ENCODE measurements around the gene HS3ST4. TPM values are rescaled to one million over a fixed set of nuclear protein-coding genes. Genes with fewer than 3 reads are reported as not detected.

HS3ST4 gene
- total RNA-seq, 1 experiment from 2014 or later = not detected

GRCh38 chr16:25699069-25699468 lies 7.3 kb downstream of the HS3ST4 start:
- Histone ChIP-seq H2AFZ (ENCODE audit: low read depth, low read length, poor library complexity, severe bottlenecking) (no peak overlapping the region), H3K4me3 (replicated peaks in 1 of 2; ENCODE audit: low read depth in 1 of 2, low read length in 2 of 2) (no peak overlapping the region), H3K9me3 (ENCODE audit: control insufficient read depth in 1 of 2, insufficient read depth in 1 of 2, low read depth in 1 of 2, low read length in 2 of 2) (no peaks in the 10 kb centered on the region), H3K4me2 (ENCODE audit: low read length) (no peak overlapping the region), H3K4me1 (ENCODE audit: control insufficient read depth in 1 of 2, insufficient read depth in 2 of 2, low read length in 2 of 2) (no peaks in the 10 kb centered on the region), H3K9me2 (ENCODE audit: insufficient read depth) (no peaks in the 10 kb centered on the region), H3K9ac (ENCODE audit: low read length) (no peak overlapping the region), H3K36me3 (ENCODE audit: control insufficient read depth in 1 of 2, insufficient read depth in 2 of 2, low read length in 2 of 2) (no peaks in the 10 kb centered on the region), H3K27ac (ENCODE audit: low read depth, low read length) (no peak overlapping the region), H4K20me1 (ENCODE audit: insufficient read depth) (no peaks in the 10 kb centered on the region), H3K79me2 (ENCODE audit: insufficient read depth, low read length) (no peaks in the 10 kb centered on the region), H3K27me3 (ENCODE audit: insufficient read depth, low read length) (peaks cover 62% of the 10 kb centered on the region)
- CTCF ChIA-PET = no interaction called here
- intact Hi-C loops (cut with micrococcal nuclease) = no loop called here
- TF ChIP-seq RAD21 (IDR thresholded peaks at IDR 0.05; ENCODE audit: low read depth) = no peak
- no peak for TF ChIP-seq SIN3A (IDR thresholded peaks at IDR 0.05; ENCODE audit: low read depth)
- no peak for TF ChIP-seq POLR2A (IDR thresholded peaks at IDR 0.05; ENCODE audit: borderline replicate concordance, extremely low read depth, insufficient read depth, insufficient read length)
- TF ChIP-seq EZH2phosphoT487 (IDR thresholded peaks at IDR 0.05; ENCODE audit: borderline replicate concordance) = no peak
- DNase-seq (ENCODE audit: low read depth, low spot score) = no peak
- BruUV-seq (replicated peaks) = no TSS peak
- RAD21 ChIA-PET (ENCODE audit: low non-redundant PET in 1 of 2, low total read pairs in 2 of 2, uncharacterized antibody in 2 of 2, unreplicated experiment in 2 of 2) = no interaction called here
- ATAC-seq = no peak
- POLR2A ChIA-PET = no interaction called here

DNA sequence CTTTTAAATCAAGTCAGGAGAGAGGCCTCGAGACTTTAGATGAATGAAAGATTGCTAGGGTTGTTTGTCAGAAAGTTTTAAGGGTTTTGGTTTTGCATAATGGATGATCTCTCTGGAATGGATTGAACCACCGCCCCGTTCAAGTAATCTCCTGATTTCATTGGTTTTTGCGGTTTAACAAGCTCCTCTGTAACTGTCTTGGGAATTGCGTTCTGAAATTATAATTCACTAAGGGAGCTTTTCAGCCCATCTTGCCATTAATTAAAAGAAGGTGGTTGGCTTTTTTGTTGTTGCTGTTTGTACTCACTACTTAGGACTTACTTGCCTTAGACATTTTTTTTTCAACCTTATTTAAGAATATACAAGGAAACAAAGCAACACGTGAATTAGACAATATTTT lies 8.8 kb downstream of the HS3ST4 start:
- ChIA-PET POLR2A (no interaction called here), RAD21 (ENCODE audit: low non-redundant PET in 1 of 2, low total read pairs in 2 of 2, uncharacterized antibody in 2 of 2, unreplicated experiment in 2 of 2) (no interaction called here), CTCF (no interaction called here)
- Histone ChIP-seq H3K4me2 (ENCODE audit: low read length) (no peak overlapping the region), H3K4me1 (ENCODE audit: control insufficient read depth in 1 of 2, insufficient read depth in 2 of 2, low read length in 2 of 2) (no peaks in the 10 kb centered on the region), H3K36me3 (ENCODE audit: control insufficient read depth in 1 of 2, insufficient read depth in 2 of 2, low read length in 2 of 2) (no peaks in the 10 kb centered on the region), H4K20me1 (ENCODE audit: insufficient read depth) (no peaks in the 10 kb centered on the region), H3K79me2 (ENCODE audit: insufficient read depth, low read length) (no peaks in the 10 kb centered on the region), H3K4me3 (replicated peaks in 1 of 2; ENCODE audit: low read depth in 1 of 2, low read length in 2 of 2) (no peak overlapping the region), H3K27me3 (ENCODE audit: insufficient read depth, low read length) (peaks cover 50% of the 10 kb centered on the region), H3K27ac (ENCODE audit: low read depth, low read length) (no peak overlapping the region), H2AFZ (ENCODE audit: low read depth, low read length, poor library complexity, severe bottlenecking) (no peak overlapping the region), H3K9me2 (ENCODE audit: insufficient read depth) (no peaks in the 10 kb centered on the region), H3K9ac (ENCODE audit: low read length) (no peak overlapping the region), H3K9me3 (ENCODE audit: control insufficient read depth in 1 of 2, insufficient read depth in 1 of 2, low read depth in 1 of 2, low read length in 2 of 2) (no peaks in the 10 kb centered on the region)
- no peak for DNase-seq (ENCODE audit: low read depth, low spot score)
- BruUV-seq (replicated peaks) = no TSS peak
- intact Hi-C loops (cut with micrococcal nuclease) = no loop called here
- ATAC-seq = no peak
- TF ChIP-seq ZFX (IDR thresholded peaks at IDR 0.05) (no peak), ELF1 (IDR thresholded peaks at IDR 0.05; ENCODE audit: borderline replicate concordance, low read depth) (no peak), SRF (IDR thresholded peaks at IDR 0.05; ENCODE audit: low read depth) (no peak), EGR1 (IDR thresholded peaks at IDR 0.05; ENCODE audit: low read depth) (no peak), SP1 (IDR thresholded peaks at IDR 0.05; ENCODE audit: low read depth) (no peak), CTCF (IDR thresholded peaks at IDR 0.05 in 2 of 3, conservative IDR thresholded peaks at IDR 0.05 in 1 of 3; ENCODE audit: borderline replicate concordance in 1 of 3, insufficient read depth in 1 of 3, low read depth in 2 of 3, low read length in 2 of 3) (no peak), POLR2AphosphoS5 (IDR thresholded peaks at IDR 0.05; ENCODE audit: low read depth, low read length) (no peak), TCF7L2 (IDR thresholded peaks at IDR 0.05; ENCODE audit: borderline replicate concordance, extremely low read depth, insufficient read depth, insufficient read length) (no peak), FOSL1 (IDR thresholded peaks at IDR 0.05; ENCODE audit: low read depth) (no peak), YY1 (IDR thresholded peaks at IDR 0.05; ENCODE audit: extremely low read depth, insufficient replicate concordance, low read depth, low read length) (no peak)
- TF ChIP-seq, protein P1, sequence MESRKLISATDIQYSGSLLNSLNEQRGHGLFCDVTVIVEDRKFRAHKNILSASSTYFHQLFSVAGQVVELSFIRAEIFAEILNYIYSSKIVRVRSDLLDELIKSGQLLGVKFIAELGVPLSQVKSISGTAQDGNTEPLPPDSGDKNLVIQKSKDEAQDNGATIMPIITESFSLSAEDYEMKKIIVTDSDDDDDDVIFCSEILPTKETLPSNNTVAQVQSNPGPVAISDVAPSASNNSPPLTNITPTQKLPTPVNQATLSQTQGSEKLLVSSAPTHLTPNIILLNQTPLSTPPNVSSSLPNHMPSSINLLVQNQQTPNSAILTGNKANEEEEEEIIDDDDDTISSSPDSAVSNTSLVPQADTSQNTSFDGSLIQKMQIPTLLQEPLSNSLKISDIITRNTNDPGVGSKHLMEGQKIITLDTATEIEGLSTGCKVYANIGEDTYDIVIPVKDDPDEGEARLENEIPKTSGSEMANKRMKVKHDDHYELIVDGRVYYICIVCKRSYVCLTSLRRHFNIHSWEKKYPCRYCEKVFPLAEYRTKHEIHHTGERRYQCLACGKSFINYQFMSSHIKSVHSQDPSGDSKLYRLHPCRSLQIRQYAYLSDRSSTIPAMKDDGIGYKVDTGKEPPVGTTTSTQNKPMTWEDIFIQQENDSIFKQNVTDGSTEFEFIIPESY (IDR thresholded peaks at IDR 0.05; ENCODE audit: extremely low read depth, insufficient replicate concordance, low read length) = no peak
- TF ChIP-seq, protein P2, sequence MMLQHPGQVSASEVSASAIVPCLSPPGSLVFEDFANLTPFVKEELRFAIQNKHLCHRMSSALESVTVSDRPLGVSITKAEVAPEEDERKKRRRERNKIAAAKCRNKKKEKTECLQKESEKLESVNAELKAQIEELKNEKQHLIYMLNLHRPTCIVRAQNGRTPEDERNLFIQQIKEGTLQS (IDR thresholded peaks at IDR 0.05) = no peak

All from HCT116 (cell line).